GM12865 (cell line): ENCODE results near the gene ITPR1.

Experiments used
- DNase-seq: peaks from one replicate; pipeline ENCODE4 v3.0.0; 2010; ENCODE audit warnings: low read depth
- H3K4me3 ChIP-seq: 2 replicates; pipeline ENCODE4 v1.5.1; 2011; ENCODE audit warnings: mild to moderate bottlenecking, low read depth, low read length, control low read depth
- CTCF ChIP-seq: IDR thresholded peaks from 2 replicates; pipeline ENCODE4 v1.5.1; 2011; ENCODE audit warnings: low read length, control low read depth, low read depth, inconsistent platforms; ENCODE audit not compliant: insufficient read depth; ENCODE audit errors: missing control alignments

ITPR1 gene

DNA sequence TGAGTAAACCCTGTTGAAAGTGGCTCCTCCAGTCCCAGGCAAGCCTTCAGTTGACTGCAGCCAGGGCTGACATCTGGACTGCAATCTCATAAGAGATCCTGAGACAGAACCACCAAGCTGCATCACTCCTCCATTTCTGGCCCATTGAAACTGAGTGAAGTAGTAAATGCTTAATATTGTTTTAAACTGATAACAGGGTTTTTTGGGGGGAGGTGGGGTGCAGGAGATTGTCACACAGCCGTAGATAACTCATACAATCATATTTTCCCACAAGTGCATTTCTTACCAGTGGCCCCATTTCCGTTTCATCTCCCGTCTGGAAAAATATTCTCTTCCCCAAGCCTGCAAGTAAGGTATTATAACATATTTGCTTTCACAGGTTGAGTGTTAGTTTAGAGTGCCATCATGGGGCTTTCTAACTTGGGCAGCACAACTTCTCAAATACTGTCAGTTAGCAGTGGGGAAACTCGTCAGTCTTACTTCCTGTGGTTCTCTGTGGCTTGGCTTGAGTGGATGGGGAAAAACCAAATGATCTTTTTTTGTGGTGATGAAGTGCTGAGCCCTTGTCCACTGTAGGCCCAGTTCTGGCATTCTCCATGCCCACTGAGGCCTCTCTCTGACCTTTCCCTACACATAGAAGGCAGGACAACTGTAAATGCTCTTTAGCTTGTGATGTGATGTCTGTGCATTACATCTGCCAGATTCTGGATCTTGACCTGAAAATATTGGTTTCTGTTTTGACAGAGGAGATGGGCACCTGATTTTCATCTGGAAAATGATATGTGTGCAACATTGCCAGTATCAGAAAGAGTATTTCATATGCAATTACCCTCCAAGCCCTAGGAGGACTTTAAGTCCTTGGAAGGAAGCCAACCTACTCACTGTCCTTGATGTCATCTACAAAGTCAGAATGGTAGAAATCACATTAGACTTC is 396.0 kb downstream of the ITPR1 start:
- peak; percentile 79 for DNase-seq
- H3K4me3 ChIP-seq, result no peak overlapping the region
- TF ChIP-seq CTCF, result no peak

- no peak overlapping the region for H3K4me3 ChIP-seq
- no peak for TF ChIP-seq CTCF
- DNase-seq, result no peak
Measured at GRCh38 chr3:4889896-4890295, 396.7 kb downstream of the ITPR1 start.

- no peak for TF ChIP-seq CTCF
- DNase-seq, result no peak
Measured at GRCh38 chr3:4894891-4895530, 401.9 kb downstream of the ITPR1 start.

GRCh38 chr3:4895838-4896237 is 402.7 kb downstream of the ITPR1 start:
- no peak overlapping the region for H3K4me3 ChIP-seq
- DNase-seq, result no peak
- no peak for TF ChIP-seq CTCF

More at GRCh38 chr3:4894891-4895530, 401.9 kb downstream of the ITPR1 start:
- H3K4me3 ChIP-seq, result no peak overlapping the region
